Measurements from ENCODE around the gene TBC1D16. TPM values are rescaled to one million over a fixed set of nuclear protein-coding genes. Genes with fewer than 3 reads are reported as not detected.

The TBC1D16 gene
- total RNA-seq, 1 donor from 2014 or later: 21.7 TPM

DNA sequence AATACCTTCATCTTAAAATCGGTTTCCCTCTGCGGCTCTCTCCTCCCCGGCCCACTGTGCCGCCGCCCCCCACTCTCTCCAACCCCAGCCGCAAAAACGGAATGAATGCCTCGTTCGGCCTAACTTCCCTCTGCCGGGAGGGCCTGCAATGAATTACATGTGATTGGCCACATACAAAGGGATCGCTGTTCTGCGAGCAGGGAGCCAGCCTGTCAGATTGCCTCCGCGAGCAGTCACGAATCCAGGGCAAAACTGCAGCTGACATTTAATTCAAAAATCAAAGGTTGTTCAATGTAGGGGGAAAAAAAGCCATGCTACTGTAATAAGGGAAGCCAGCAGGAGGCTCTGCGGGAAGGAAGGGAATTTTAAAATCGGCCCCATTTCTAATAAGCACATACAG is 84.9 kb downstream of the TBC1D16 start:
- H3K27ac ChIP-seq: no peak overlapping the region
- DNase-seq (peak; percentile 48), ATAC-seq (no peak)
- intact Hi-C loops (cut with DNase I): no loop called here
- TF ChIP-seq, protein P1, sequence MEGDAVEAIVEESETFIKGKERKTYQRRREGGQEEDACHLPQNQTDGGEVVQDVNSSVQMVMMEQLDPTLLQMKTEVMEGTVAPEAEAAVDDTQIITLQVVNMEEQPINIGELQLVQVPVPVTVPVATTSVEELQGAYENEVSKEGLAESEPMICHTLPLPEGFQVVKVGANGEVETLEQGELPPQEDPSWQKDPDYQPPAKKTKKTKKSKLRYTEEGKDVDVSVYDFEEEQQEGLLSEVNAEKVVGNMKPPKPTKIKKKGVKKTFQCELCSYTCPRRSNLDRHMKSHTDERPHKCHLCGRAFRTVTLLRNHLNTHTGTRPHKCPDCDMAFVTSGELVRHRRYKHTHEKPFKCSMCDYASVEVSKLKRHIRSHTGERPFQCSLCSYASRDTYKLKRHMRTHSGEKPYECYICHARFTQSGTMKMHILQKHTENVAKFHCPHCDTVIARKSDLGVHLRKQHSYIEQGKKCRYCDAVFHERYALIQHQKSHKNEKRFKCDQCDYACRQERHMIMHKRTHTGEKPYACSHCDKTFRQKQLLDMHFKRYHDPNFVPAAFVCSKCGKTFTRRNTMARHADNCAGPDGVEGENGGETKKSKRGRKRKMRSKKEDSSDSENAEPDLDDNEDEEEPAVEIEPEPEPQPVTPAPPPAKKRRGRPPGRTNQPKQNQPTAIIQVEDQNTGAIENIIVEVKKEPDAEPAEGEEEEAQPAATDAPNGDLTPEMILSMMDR (IDR thresholded peaks at IDR 0.05): no peak
- H3K27me3 ChIP-seq: no peaks in the 10 kb centered on the region
- H3K9me3 ChIP-seq: no peaks in the 10 kb centered on the region
- peaks cover 19% of the 10 kb centered on the region for H3K4me1 ChIP-seq
- H3K4me3 ChIP-seq: no peak overlapping the region
- H3K36me3 ChIP-seq: peaks cover 9% of the 10 kb centered on the region

DNA sequence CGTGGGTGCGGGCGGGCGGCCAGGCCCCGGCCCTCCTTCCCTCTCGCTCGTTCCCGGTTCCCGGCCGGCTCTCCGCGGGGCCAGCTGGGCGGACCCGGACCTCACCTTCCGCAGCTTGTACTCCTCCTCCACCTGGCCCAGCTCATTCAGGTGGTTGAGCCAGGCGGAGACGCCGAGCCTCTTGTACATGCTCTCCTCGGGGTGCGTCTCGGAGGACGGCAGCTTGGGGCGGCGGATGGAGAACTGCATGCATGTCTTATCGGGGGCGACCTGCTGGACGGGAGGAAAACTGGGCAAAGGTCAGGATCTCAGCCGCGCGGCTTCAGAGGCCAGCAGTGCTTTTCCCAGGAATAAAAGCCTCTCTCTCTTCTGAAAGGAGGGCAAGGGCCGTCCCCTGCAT is 85.4 kb downstream of the TBC1D16 start:
- ATAC-seq (no peak), DNase-seq (peak; percentile 61)
- Histone ChIP-seq H3K9me3 (no peaks in the 10 kb centered on the region), H3K36me3 (peaks cover 9% of the 10 kb centered on the region), H3K27me3 (no peaks in the 10 kb centered on the region), H3K4me1 (peaks cover 19% of the 10 kb centered on the region), H3K4me3 (no peak overlapping the region), H3K27ac (no peak overlapping the region)
- intact Hi-C loops (cut with DNase I): no loop called here
- TF ChIP-seq, protein P1 (IDR thresholded peaks at IDR 0.05): no peak

DNA sequence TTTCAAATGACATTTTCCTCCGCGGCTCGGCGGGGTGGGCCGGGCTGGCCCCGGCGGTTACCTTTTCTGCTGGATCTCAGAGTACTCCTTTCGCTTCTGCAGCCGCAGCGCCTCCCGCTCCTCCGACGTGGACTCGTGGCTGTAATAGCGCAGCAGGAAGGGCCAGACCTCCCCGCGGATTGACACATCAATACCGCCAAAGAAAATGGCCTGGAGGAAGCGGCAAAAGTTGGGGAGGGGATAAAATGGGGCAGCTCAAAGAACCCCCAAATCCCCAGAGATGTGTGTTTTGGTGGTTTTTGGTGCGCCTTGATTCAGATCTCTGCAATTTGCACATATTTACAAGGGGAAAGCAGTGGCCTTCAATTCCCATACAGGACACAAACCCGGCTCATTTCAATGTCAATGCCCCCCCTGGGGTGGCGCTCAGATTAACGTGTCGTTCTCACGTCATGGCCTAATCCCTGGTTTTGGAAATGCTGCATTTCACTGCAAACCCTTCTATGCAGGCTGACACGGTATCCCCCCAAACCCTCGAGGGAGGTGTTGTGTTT is 85.9 kb downstream of the TBC1D16 start:
- no peaks in the 10 kb centered on the region for H3K27me3 ChIP-seq
- DNase-seq (peak; percentile 63), ATAC-seq (no peak)
- H3K9me3 ChIP-seq: no peaks in the 10 kb centered on the region
- TF ChIP-seq, protein P1 (IDR thresholded peaks at IDR 0.05): no peak
- H3K27ac ChIP-seq: no peak overlapping the region
- peaks cover 19% of the 10 kb centered on the region for H3K4me1 ChIP-seq
- peaks cover 9% of the 10 kb centered on the region for H3K36me3 ChIP-seq
- intact Hi-C loops (cut with DNase I): no loop called here
- H3K4me3 ChIP-seq: no peak overlapping the region

DNA sequence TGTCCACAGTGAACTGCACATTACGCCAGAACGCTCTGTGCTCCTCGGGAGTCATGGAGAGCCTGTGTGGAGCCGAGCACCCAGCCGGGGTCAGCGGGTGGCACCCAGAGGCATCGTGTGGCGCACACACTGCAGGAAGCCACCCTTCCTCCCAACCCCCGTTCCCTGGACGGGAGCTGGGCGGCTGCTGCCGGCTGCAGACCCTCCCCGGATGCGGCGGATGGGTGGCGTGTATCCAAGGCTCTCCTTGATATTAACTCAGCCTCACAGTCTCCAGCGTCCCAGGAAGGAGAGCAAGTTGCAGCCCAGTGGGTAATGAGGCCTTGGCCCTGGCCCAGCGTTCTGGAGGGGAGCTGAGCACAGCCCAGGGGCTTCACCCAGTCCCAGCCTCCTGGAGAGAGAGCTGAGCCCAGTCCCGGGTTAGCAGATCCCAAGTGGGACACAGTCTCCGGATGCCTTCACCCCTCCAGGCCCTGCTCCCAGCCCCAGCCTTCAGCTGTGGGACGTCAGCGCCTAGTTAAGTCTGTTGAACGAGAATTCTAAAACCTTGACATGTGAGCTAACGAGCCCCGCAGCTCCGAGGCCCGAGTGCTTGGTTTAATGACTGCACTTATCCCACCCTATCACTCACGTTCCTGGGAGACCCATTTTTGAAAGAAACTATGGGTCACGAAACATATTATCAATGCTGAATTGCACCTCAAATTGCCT is 86.6 kb downstream of the TBC1D16 start:
- no peaks in the 10 kb centered on the region for H3K9me3 ChIP-seq
- H3K36me3 ChIP-seq: peaks cover 14% of the 10 kb centered on the region
- peak; percentile 61 for DNase-seq
- no peak overlapping the region for H3K4me3 ChIP-seq
- H3K27ac ChIP-seq: no peak overlapping the region
- peaks cover 19% of the 10 kb centered on the region for H3K4me1 ChIP-seq
- TF ChIP-seq, protein P1 (IDR thresholded peaks at IDR 0.05): no peak
- ATAC-seq: no peak
- H3K27me3 ChIP-seq: no peaks in the 10 kb centered on the region
- intact Hi-C loops (cut with DNase I): no loop called here

DNA sequence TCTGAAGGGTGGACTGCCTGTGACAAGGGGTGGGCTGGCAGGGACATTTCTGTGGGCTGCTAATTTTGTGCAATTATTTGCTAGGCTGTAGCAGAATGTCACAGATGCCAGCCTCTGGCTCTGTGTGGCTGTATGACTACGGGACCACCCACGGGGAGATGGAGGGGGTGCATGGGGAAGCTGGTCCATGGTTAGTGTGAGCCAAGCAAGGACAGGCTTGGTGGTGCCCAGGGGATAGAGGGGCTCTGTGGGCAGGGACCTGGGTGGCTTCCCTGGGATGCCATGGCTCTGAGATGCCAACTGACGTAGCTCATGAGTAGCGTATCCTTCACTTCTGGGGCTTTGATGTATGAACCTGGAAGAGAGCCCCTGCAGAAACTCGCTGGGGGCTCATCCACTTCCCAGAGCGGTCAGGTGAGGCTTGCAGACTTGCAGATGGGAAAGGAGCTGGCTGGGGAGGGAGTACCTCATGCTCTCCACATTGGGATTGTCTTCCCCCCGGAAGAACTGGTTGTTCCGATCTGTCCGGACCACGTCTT is 87.2 kb downstream of the TBC1D16 start:
- Histone ChIP-seq H3K4me1 (peaks cover 19% of the 10 kb centered on the region), H3K4me3 (no peak overlapping the region), H3K27me3 (no peaks in the 10 kb centered on the region), H3K9me3 (no peaks in the 10 kb centered on the region), H3K27ac (no peak overlapping the region), H3K36me3 (peaks cover 16% of the 10 kb centered on the region)
- intact Hi-C loops (cut with DNase I): no loop called here
- DNase-seq: peak; percentile 19
- ATAC-seq: no peak
- TF ChIP-seq, protein P1 (IDR thresholded peaks at IDR 0.05): no peak
